ENCODE results near the gene EXOC6B. TPM values are rescaled to one million over a fixed set of nuclear protein-coding genes. Genes with fewer than 3 reads are reported as not detected.
A peak's percentile ranks its signal among the peaks of the same experiment; 100 is the strongest.

Gene EXOC6B
- total RNA-seq, 1 donor: 24.6 TPM

DNA sequence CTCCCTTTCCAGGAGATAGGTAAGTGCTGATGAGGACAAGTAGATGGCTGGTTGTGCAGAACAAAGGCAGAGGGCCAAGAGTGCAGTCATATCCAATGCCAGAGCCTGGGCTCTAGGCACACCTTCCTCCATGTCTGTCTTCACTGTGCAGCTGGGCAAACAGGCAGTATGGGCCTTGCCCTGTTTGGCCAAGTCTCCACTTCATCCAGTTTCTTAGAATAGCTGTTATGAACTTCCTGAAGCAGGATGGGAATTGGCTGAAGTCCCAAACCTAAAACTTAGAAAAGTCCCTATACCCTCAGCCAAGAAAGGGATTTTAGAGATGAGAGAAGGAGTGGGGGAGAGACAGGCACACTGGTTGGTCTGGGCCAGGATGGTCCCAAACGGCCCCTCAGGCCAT, 640.6 kb downstream of the EXOC6B start:
- H3K9me3 ChIP-seq (ENCODE audit: low read depth, low read length): no peaks in the 10 kb centered on the region
- no peaks in the 10 kb centered on the region for H3K4me1 ChIP-seq (ENCODE audit: insufficient read depth, low read length)
- peak; percentile 17 for DNase-seq (ENCODE audit: insufficient read length, low spot score, missing footprints)
- H3K27me3 ChIP-seq (ENCODE audit: insufficient read depth, low read length): no peaks in the 10 kb centered on the region
- no peak overlapping the region for H2AFZ ChIP-seq (ENCODE audit: low read length)
- no peak overlapping the region for H3K4me3 ChIP-seq (ENCODE audit: insufficient read depth, low read length)
- H4K20me1 ChIP-seq (ENCODE audit: insufficient read depth, low read length): no peaks in the 10 kb centered on the region
- no peak overlapping the region for H3K27ac ChIP-seq (ENCODE audit: low read depth, low read length)
- TF ChIP-seq, protein P1, sequence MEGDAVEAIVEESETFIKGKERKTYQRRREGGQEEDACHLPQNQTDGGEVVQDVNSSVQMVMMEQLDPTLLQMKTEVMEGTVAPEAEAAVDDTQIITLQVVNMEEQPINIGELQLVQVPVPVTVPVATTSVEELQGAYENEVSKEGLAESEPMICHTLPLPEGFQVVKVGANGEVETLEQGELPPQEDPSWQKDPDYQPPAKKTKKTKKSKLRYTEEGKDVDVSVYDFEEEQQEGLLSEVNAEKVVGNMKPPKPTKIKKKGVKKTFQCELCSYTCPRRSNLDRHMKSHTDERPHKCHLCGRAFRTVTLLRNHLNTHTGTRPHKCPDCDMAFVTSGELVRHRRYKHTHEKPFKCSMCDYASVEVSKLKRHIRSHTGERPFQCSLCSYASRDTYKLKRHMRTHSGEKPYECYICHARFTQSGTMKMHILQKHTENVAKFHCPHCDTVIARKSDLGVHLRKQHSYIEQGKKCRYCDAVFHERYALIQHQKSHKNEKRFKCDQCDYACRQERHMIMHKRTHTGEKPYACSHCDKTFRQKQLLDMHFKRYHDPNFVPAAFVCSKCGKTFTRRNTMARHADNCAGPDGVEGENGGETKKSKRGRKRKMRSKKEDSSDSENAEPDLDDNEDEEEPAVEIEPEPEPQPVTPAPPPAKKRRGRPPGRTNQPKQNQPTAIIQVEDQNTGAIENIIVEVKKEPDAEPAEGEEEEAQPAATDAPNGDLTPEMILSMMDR (IDR thresholded peaks at IDR 0.05; ENCODE audit: extremely low read depth, low read depth, low read length): no peak
- no peaks in the 10 kb centered on the region for H3K36me3 ChIP-seq (ENCODE audit: insufficient read depth, low read length)
- no peak overlapping the region for H3K4me2 ChIP-seq (ENCODE audit: insufficient read depth, low read length)
- no peaks in the 10 kb centered on the region for H3K79me2 ChIP-seq (ENCODE audit: insufficient read depth, low read length)

DNA sequence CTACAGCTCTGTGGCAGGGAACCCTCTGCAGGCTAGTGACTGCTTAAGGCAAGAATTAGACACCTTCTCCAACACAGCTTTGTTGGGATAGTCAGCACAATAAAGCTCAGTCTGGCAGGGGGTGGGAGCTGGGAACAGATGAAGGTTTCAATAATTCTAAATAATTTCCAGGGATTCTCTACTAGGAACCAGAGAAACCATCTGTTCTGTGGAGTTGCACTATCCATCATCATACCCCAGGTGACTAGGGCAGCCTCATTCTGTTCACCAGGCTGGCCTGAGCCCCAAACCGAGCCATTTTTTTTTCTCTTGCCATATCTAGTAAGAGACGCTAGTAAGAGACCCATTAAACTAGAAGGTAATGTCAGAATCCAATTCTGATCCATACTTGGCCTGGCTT, 642.4 kb downstream of the EXOC6B start:
- Histone ChIP-seq H3K27ac (ENCODE audit: low read depth, low read length) (no peak overlapping the region), H3K4me3 (ENCODE audit: insufficient read depth, low read length) (no peak overlapping the region), H3K79me2 (ENCODE audit: insufficient read depth, low read length) (no peaks in the 10 kb centered on the region), H3K4me2 (ENCODE audit: insufficient read depth, low read length) (no peak overlapping the region), H3K27me3 (ENCODE audit: insufficient read depth, low read length) (no peaks in the 10 kb centered on the region), H3K4me1 (ENCODE audit: insufficient read depth, low read length) (no peaks in the 10 kb centered on the region), H3K9me3 (ENCODE audit: low read depth, low read length) (no peaks in the 10 kb centered on the region), H3K36me3 (ENCODE audit: insufficient read depth, low read length) (no peaks in the 10 kb centered on the region), H4K20me1 (ENCODE audit: insufficient read depth, low read length) (no peaks in the 10 kb centered on the region), H2AFZ (ENCODE audit: low read length) (no peak overlapping the region)
- TF ChIP-seq, protein P1 (IDR thresholded peaks at IDR 0.05; ENCODE audit: extremely low read depth, low read depth, low read length): no peak
- no peak for DNase-seq (ENCODE audit: insufficient read length, low spot score, missing footprints)

DNA sequence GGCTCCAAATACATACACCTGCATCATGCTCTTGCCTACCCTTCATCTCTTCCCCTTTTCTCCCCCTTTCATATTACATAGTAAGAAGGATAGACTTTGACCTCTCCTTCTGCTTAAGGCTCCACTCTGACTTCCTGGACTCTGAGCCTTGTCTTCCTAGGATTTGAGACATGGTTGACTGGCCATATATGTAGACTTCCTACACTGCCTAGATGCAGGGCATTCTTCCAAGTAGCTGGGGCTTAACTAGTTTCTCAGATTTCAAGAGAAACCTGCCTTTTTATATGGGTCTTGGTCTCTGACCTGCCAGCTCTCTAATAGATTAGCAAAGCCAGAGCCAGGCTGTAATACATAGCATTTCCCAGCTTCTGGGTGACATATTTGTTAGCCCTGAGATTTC, 642.8 kb downstream of the EXOC6B start:
- Histone ChIP-seq H3K4me3 (ENCODE audit: insufficient read depth, low read length) (no peak overlapping the region), H3K79me2 (ENCODE audit: insufficient read depth, low read length) (no peaks in the 10 kb centered on the region), H3K36me3 (ENCODE audit: insufficient read depth, low read length) (no peaks in the 10 kb centered on the region), H3K27me3 (ENCODE audit: insufficient read depth, low read length) (no peaks in the 10 kb centered on the region), H3K9me3 (ENCODE audit: low read depth, low read length) (no peaks in the 10 kb centered on the region), H3K4me1 (ENCODE audit: insufficient read depth, low read length) (no peaks in the 10 kb centered on the region), H3K4me2 (ENCODE audit: insufficient read depth, low read length) (no peak overlapping the region), H3K27ac (ENCODE audit: low read depth, low read length) (no peak overlapping the region), H4K20me1 (ENCODE audit: insufficient read depth, low read length) (no peaks in the 10 kb centered on the region), H2AFZ (ENCODE audit: low read length) (no peak overlapping the region)
- TF ChIP-seq, protein P1 (IDR thresholded peaks at IDR 0.05; ENCODE audit: extremely low read depth, low read depth, low read length): no peak
- DNase-seq (ENCODE audit: insufficient read length, low spot score, missing footprints): no peak

DNA sequence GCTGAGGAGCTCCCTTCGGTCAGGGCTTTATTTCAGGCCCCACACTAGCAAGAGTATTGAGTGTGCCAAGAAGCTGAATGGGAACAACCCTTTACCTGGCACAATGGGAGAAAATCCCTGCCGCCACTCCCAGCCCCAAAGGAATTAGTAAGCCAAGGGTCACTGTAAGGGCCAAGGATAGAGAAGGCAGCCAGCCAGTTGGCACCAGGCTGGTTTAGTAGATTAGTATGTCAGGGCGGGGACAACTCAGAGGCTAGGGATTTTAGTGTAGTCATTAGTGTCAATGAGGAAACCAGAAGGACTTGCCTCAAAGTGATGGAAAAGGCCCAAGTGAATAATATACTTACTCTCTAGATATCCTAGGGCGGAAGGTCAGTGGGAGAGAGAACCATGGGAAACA, 643.3 kb downstream of the EXOC6B start:
- no peak for DNase-seq (ENCODE audit: insufficient read length, low spot score, missing footprints)
- H3K36me3 ChIP-seq (ENCODE audit: insufficient read depth, low read length): no peaks in the 10 kb centered on the region
- H2AFZ ChIP-seq (ENCODE audit: low read length): no peak overlapping the region
- no peaks in the 10 kb centered on the region for H3K9me3 ChIP-seq (ENCODE audit: low read depth, low read length)
- H3K79me2 ChIP-seq (ENCODE audit: insufficient read depth, low read length): no peaks in the 10 kb centered on the region
- no peaks in the 10 kb centered on the region for H3K4me1 ChIP-seq (ENCODE audit: insufficient read depth, low read length)
- H3K4me3 ChIP-seq (ENCODE audit: insufficient read depth, low read length): no peak overlapping the region
- no peaks in the 10 kb centered on the region for H3K27me3 ChIP-seq (ENCODE audit: insufficient read depth, low read length)
- H3K4me2 ChIP-seq (ENCODE audit: insufficient read depth, low read length): no peak overlapping the region
- no peaks in the 10 kb centered on the region for H4K20me1 ChIP-seq (ENCODE audit: insufficient read depth, low read length)
- TF ChIP-seq, protein P1 (IDR thresholded peaks at IDR 0.05; ENCODE audit: extremely low read depth, low read depth, low read length): no peak
- no peak overlapping the region for H3K27ac ChIP-seq (ENCODE audit: low read depth, low read length)

Data from osteoblast (primary cell).